Colonic mucosa (tissue), 4 donors: ENCODE measurements around the gene DPP6. TPM values are rescaled to one million over a fixed set of nuclear protein-coding genes. Genes with fewer than 3 reads are reported as not detected.

Experiments used
- DNase-seq: peaks from one replicate; pipeline ENCODE4 v3.0.0-alpha.2; 2020
- H3K27ac ChIP-seq: fragments of 200-600 bp; one replicate; pipeline ENCODE4 v1.8.0; 2021
- H3K27me3 ChIP-seq: fragments of 200-600 bp; one replicate; pipeline ENCODE4 v1.8.0; 2021
- H3K36me3 ChIP-seq: fragments of 200-600 bp; one replicate; pipeline ENCODE4 v1.8.0; 2021
- H3K4me1 ChIP-seq: fragments of 200-600 bp; one replicate; pipeline ENCODE4 v1.8.0; 2021; ENCODE audit warnings: mild to moderate bottlenecking
- H3K4me3 ChIP-seq: fragments of 200-600 bp; one replicate; pipeline ENCODE4 v1.8.0; 2021
- H3K9ac ChIP-seq, 2 donors: one replicate each; pipeline ENCODE4 v1.7.0; 2013; ENCODE audit warnings: control low read depth in 2 of 2, low read depth in 2 of 2, low read length in 2 of 2
- H3K9me3 ChIP-seq: fragments of 200-600 bp; one replicate; pipeline ENCODE4 v1.8.0; 2021
- CTCF ChIP-seq: fragments of 200-600 bp; IDR thresholded peaks from one replicate; pipeline ENCODE4 v1.8.0; 2022; ENCODE audit warnings: antibody characterized with exemption, mild to moderate bottlenecking
- intact Hi-C: fragments of 100-400 bp; cut with DNase I; formaldehyde crosslinking; loops from one replicate; pipeline ENCODE4 v1.14.1; 2022
- total RNA-seq, 2 donors: library from RNA; stranded (reverse); fragmentation: NEBNext Ultra II Directional in 1 of 2; extraction: Animal tissue kit (Norgen Biotek cat#: 25700) in 1 of 2; gene quantifications; one replicate each; pipeline ENCODE4 v1.2.1, GENCODE V29; 2021
- donor health status: healthy.
- donor health status: DM: no; HTN: no; CAD: no.
- donor health status: DM: no; HTN: no; CAD: no.

The DPP6 gene
- total RNA-seq, 2 donors from 2014 or later = 0.17 to 3.9 TPM

GRCh38 chr7:154871928-154872750 is 819.9 kb downstream of the DPP6 start:
- Histone ChIP-seq H3K4me1 (no peaks in the 10 kb centered on the region), H3K9ac (no peak overlapping the region), H3K27me3 (no peaks in the 10 kb centered on the region), H3K9me3 (no peaks in the 10 kb centered on the region), H3K36me3 (no peaks in the 10 kb centered on the region), H3K4me3 (no peak overlapping the region), H3K27ac (no peak overlapping the region)
- no peak for TF ChIP-seq CTCF
- DNase-seq = no peak
- intact Hi-C loops = no loop called here

- no peaks in the 10 kb centered on the region for H3K27me3 ChIP-seq
- intact Hi-C loops = no loop called here
- DNase-seq = no peak
- H3K4me3 ChIP-seq = no peak overlapping the region
- no peak overlapping the region for H3K27ac ChIP-seq
- no peak for TF ChIP-seq CTCF
- H3K4me1 ChIP-seq = no peaks in the 10 kb centered on the region
- H3K9ac ChIP-seq = no peak overlapping the region
- no peaks in the 10 kb centered on the region for H3K36me3 ChIP-seq
- H3K9me3 ChIP-seq = no peaks in the 10 kb centered on the region
Measured at GRCh38 chr7:154872811-154873499, 820.8 kb downstream of the DPP6 start.

GRCh38 chr7:154873500-154874121 is 821.4 kb downstream of the DPP6 start:
- DNase-seq = no peak
- no peaks in the 10 kb centered on the region for H3K4me1 ChIP-seq
- no peaks in the 10 kb centered on the region for H3K36me3 ChIP-seq
- no peak overlapping the region for H3K9ac ChIP-seq
- no peaks in the 10 kb centered on the region for H3K27me3 ChIP-seq
- H3K9me3 ChIP-seq = no peaks in the 10 kb centered on the region
- no peak overlapping the region for H3K27ac ChIP-seq
- intact Hi-C loops = no loop called here
- no peak overlapping the region for H3K4me3 ChIP-seq
- no peak for TF ChIP-seq CTCF

GRCh38 chr7:154874409-154875113 is 822.4 kb downstream of the DPP6 start:
- intact Hi-C loops = no loop called here
- DNase-seq = no peak
- H3K4me3 ChIP-seq = no peak overlapping the region
- no peak for TF ChIP-seq CTCF
- no peak overlapping the region for H3K27ac ChIP-seq
- H3K27me3 ChIP-seq = no peaks in the 10 kb centered on the region
- no peaks in the 10 kb centered on the region for H3K9me3 ChIP-seq
- H3K9ac ChIP-seq = no peak overlapping the region
- no peaks in the 10 kb centered on the region for H3K36me3 ChIP-seq
- no peaks in the 10 kb centered on the region for H3K4me1 ChIP-seq

GRCh38 chr7:154875297-154875696 is 823.1 kb downstream of the DPP6 start:
- no peak for TF ChIP-seq CTCF
- H3K27ac ChIP-seq = no peak overlapping the region
- no peak overlapping the region for H3K9ac ChIP-seq
- no peak for DNase-seq
- intact Hi-C loops = no loop called here
- no peaks in the 10 kb centered on the region for H3K36me3 ChIP-seq
- H3K4me3 ChIP-seq = no peak overlapping the region
- no peaks in the 10 kb centered on the region for H3K4me1 ChIP-seq
- no peaks in the 10 kb centered on the region for H3K27me3 ChIP-seq
- H3K9me3 ChIP-seq = no peaks in the 10 kb centered on the region
